H1 (cell line): ENCODE results near the gene VPS52.

Experiments used
- POLR2AphosphoS5 ChIP-seq: IDR thresholded peaks from 2 replicates; pipeline ENCODE4 v1.6.1; 2011; ENCODE audit warnings: low read depth, low read length
- TF ChIP-seq, protein P1 (sequence below), 3 experiments: IDR thresholded peaks; 1 replicate in 2 of 3; 2 replicates in 1 of 3; pipeline versions ENCODE4 v1.5.1 to v1.6.1; 2011; ENCODE audit warnings: low read length in 3 of 3, mild to moderate bottlenecking in 3 of 3, inconsistent platforms in 2 of 3, low read depth in 1 of 3, moderate library complexity in 1 of 3; ENCODE audit not compliant: insufficient read depth in 1 of 3; ENCODE audit errors: control extremely low read depth in 1 of 3

DNA sequence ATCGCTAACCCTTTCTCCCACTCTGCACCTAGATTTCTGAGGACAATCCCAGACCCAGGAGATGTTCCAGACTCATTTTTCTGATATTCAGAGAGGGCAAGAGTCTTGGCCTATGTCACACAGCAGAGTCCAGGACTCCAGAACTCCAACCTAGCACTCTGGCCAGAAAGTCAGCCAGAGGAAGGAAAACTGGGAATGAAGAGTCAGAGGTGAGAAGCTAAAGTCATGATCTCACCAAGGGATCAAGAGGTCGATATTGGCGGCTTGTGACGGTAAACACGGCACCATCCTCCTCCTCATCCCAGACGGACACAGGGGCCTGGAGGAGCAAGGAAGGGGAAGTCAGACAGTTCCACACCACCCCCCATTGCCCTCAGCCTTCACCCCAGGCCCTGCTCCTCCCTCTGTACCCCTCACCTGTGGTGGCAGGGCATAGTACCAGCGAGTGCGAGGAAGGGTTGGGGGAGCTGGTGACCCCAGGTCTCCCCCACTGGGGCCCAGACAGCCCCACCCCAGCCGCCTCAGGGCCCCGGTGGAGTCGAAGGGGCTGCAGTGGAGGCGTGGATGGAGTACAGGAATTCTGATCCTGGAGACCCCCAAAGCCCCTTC is 25.2 kb upstream of the VPS52 start:
- TF ChIP-seq, protein P1, sequence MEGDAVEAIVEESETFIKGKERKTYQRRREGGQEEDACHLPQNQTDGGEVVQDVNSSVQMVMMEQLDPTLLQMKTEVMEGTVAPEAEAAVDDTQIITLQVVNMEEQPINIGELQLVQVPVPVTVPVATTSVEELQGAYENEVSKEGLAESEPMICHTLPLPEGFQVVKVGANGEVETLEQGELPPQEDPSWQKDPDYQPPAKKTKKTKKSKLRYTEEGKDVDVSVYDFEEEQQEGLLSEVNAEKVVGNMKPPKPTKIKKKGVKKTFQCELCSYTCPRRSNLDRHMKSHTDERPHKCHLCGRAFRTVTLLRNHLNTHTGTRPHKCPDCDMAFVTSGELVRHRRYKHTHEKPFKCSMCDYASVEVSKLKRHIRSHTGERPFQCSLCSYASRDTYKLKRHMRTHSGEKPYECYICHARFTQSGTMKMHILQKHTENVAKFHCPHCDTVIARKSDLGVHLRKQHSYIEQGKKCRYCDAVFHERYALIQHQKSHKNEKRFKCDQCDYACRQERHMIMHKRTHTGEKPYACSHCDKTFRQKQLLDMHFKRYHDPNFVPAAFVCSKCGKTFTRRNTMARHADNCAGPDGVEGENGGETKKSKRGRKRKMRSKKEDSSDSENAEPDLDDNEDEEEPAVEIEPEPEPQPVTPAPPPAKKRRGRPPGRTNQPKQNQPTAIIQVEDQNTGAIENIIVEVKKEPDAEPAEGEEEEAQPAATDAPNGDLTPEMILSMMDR (IDR thresholded peaks at IDR 0.05; ENCODE audit: control extremely low read depth in 1 of 3, insufficient read depth in 1 of 3, low read depth in 1 of 3, low read length in 3 of 3), result no peak
- no peak for TF ChIP-seq POLR2AphosphoS5
